ENCODE measurements around the gene LY6G6C.

The LY6G6C gene

DNA sequence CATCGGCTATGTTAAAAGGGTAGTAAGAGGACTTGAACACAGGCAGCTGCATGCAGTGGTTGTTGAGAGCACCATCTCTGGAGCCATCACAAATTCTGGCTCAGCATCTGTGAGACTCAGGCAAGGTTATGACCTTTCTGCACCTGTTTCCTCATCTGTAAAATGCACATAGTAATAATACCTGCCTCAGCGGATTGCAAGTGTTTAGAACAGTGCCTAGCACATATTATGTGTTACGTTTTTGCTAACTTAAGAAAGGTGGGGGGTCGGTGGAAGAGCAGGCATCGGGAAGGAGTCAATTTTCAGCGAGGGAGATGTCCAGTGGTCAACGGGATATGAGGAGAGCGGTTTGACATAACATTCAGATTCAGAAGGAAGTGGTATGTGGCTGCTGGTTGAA lies 43.6 kb downstream of the LY6G6C start:
- no peak for DNase-seq

GRCh38 chr6:31676904-31677303 lies 44.6 kb downstream of the LY6G6C start:
- no peak for DNase-seq

DNA sequence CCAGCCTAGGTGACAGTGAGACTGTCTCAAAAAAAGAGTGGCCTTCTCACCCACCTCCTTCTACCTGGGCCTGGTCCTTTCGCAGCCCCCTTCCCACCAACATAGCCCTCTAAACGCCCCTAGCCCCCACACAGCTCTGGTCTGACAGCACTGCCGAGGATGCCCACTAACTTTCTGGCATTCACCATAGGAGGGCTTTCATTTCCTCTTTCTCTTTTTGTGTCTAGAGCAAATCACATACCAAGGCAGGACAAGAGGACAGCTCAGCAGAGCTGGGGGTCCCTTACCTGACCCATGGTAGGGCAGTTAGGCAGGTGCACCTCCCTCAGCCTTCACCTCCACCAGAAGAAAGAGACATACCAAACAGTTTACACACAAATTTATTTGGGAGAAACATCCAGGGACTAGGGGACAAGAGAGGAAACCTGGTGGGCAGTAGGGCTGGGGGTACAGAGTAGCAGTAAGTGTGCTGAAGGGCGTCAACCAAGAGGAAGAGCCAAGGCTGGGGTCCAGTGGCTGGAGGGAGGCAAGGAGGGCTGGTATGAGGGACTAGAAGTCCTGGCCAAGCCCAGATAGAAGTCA lies 45.1 kb downstream of the LY6G6C start:
- no peak for DNase-seq

- no peak for DNase-seq
Measured at GRCh38 chr6:31669676-31670075, 51.9 kb downstream of the LY6G6C start, which contains the start of gene LY6G5B. LY6G5B (plus strand) TSS chr6:31669976; CDS start chr6:31670951, 975 bp downstream.

Measured in T-helper 1 cell (primary cell).